Astrocyte (in vitro differentiated cells and primary cell): ENCODE measurements around the gene ACTA2. TPM values are rescaled to one million over a fixed set of nuclear protein-coding genes. Genes with fewer than 3 reads are reported as not detected.

Source experiments
- DNase-seq: peaks from one replicate; pipeline ENCODE4 v3.0.0-alpha.2; 2010; ENCODE audit warnings: low read depth
- FAIRE-seq: peaks from 2 replicates; lab custom pipeline; 2011; peaks lifted over from hg19 to GRCh38; lab: Jason Lieb, UNC
- H2AFZ ChIP-seq: 2 replicates; pipeline ENCODE4 v1.6.0; 2012; ENCODE audit warnings: low read depth, low read length, inconsistent platforms
- H3K27ac ChIP-seq: 2 replicates; pipeline ENCODE4 v1.5.1; 2011; ENCODE audit warnings: low read depth, low read length, inconsistent platforms
- H3K27me3 ChIP-seq: 2 replicates; pipeline ENCODE4 v1.6.0; 2011; ENCODE audit warnings: low read length, inconsistent platforms; ENCODE audit not compliant: insufficient read depth
- H3K36me3 ChIP-seq: 2 replicates; pipeline ENCODE4 v1.5.1; 2011; ENCODE audit warnings: low read length, inconsistent platforms; ENCODE audit not compliant: insufficient read depth
- H3K4me1 ChIP-seq: 2 replicates; pipeline ENCODE4 v1.5.1; 2011; ENCODE audit warnings: low read length, inconsistent platforms; ENCODE audit not compliant: insufficient read depth
- H3K4me2 ChIP-seq: 2 replicates; pipeline ENCODE4 v1.6.0; 2012; ENCODE audit warnings: low read length, inconsistent platforms
- H3K4me3 ChIP-seq: 2 replicates; pipeline ENCODE4 v1.5.1; 2011; ENCODE audit warnings: low read depth, mild to moderate bottlenecking, low read length, inconsistent platforms; ENCODE audit not compliant: insufficient read depth
- H3K79me2 ChIP-seq: 2 replicates; pipeline ENCODE4 v1.6.0; 2012; ENCODE audit warnings: mild to moderate bottlenecking, low read length, inconsistent platforms; ENCODE audit not compliant: insufficient read depth
- H3K9ac ChIP-seq: 2 replicates; pipeline ENCODE4 v1.6.0; 2012; ENCODE audit warnings: mild to moderate bottlenecking, low read length, inconsistent platforms
- H3K9me3 ChIP-seq: 2 replicates; pipeline ENCODE4 v1.5.1; 2012; ENCODE audit warnings: low read depth, mild to moderate bottlenecking, low read length, inconsistent platforms; ENCODE audit not compliant: insufficient read depth
- H4K20me1 ChIP-seq: 2 replicates; pipeline ENCODE4 v1.6.0; 2012; ENCODE audit warnings: low read length, inconsistent platforms; ENCODE audit not compliant: insufficient read depth
- H3K27ac Mint-ChIP-seq: one replicate; pipeline ENCODE4 v1.8.0; 2021; ENCODE audit warnings: mild to moderate bottlenecking, mixed read lengths; ENCODE audit not compliant: unreplicated experiment
- H3K27me3 Mint-ChIP-seq: one replicate; pipeline ENCODE4 v1.8.0; 2021; ENCODE audit warnings: low read depth, mixed read lengths; ENCODE audit not compliant: unreplicated experiment
- H3K36me3 Mint-ChIP-seq: one replicate; pipeline ENCODE4 v1.8.0; 2021; ENCODE audit warnings: low read depth, mixed read lengths; ENCODE audit not compliant: unreplicated experiment
- H3K4me1 Mint-ChIP-seq: one replicate; pipeline ENCODE4 v1.8.0; 2021; ENCODE audit warnings: low read depth, mixed read lengths; ENCODE audit not compliant: unreplicated experiment
- H3K4me3 Mint-ChIP-seq: one replicate; pipeline ENCODE4 v1.8.0; 2021; ENCODE audit warnings: mild to moderate bottlenecking, moderate library complexity, mixed read lengths; ENCODE audit not compliant: unreplicated experiment
- H3K9me3 Mint-ChIP-seq: one replicate; pipeline ENCODE4 v1.8.0; 2021; ENCODE audit warnings: mild to moderate bottlenecking, mixed read lengths; ENCODE audit not compliant: unreplicated experiment
- CTCF ChIP-seq: IDR thresholded peaks from 2 replicates; pipeline ENCODE4 v1.5.1; 2011; ENCODE audit warnings: low read depth, mild to moderate bottlenecking, inconsistent platforms, low read length, moderate library complexity; ENCODE audit not compliant: insufficient read depth
- EZH2 ChIP-seq: IDR thresholded peaks from 2 replicates; pipeline ENCODE4 v1.6.1; 2012; ENCODE audit warnings: mild to moderate bottlenecking, low read length, inconsistent platforms; ENCODE audit not compliant: insufficient read depth
- total RNA-seq: library from RNA; stranded (reverse); gene quantifications from 2 replicates; pipeline ENCODE4 v1.2.1, GENCODE V29; 2021

The ACTA2 gene
- total RNA-seq, 1 donor from 2014 or later: 345 TPM

DNA sequence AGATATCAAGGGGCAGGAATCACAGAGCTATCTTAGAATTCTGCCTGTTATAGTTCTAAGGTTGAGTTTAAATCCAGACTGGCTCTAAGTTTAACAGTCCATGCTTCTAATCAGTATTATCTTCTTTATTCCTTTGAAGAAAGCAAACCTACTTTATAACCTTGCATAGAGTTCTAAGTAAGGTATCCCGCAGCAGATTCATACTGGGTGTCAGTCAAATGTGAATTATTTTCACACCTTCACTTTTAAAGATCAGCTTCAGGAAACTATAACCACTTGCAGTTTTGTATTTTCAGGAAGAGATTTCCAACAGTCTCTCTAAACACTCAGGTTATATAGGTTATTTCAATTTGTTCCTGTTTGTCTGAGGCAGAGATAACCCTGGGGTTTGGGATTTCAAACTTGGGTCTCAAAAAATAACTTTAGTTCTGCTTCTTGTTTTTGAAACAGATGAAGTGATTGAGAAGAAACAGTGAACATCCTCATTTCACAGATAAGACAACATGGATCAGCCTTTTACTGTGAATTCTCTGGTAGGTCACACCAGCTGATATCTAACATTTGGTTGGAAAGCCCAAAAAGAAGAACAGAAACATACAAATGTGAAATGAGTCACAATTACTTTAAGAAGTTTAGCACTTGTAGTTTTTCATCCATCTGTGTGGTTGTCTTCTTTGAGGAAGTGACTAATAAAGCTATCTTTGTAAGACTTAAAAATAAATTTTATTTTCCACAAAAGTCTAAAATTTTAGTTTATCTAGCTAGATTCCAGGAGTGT is 51.2 kb downstream of the ACTA2 start:
- H2AFZ ChIP-seq: no peak overlapping the region
- Mint-ChIP-seq H3K4me3 (no peak overlapping the region), H3K27me3 (no peaks in the 10 kb centered on the region), H3K36me3 (no peaks in the 10 kb centered on the region), H3K27ac (no peak overlapping the region), H3K4me1 (peaks cover 10% of the 10 kb centered on the region), H3K9me3 (no peaks in the 10 kb centered on the region)
- peak overlapping the region; percentile 26 for H3K4me2 ChIP-seq
- H3K9ac ChIP-seq: no peak overlapping the region
- FAIRE-seq (no peak), DNase-seq (peak; percentile 66)
- no peak for TF ChIP-seq EZH2
- no peak for TF ChIP-seq CTCF
- no peaks in the 10 kb centered on the region for H3K27me3 ChIP-seq
- no peaks in the 10 kb centered on the region for H3K9me3 ChIP-seq
- no peak overlapping the region for H3K4me3 ChIP-seq
- H3K27ac ChIP-seq: no peak overlapping the region
- no peaks in the 10 kb centered on the region for H3K79me2 ChIP-seq
- H3K4me1 ChIP-seq: peaks cover 3% of the 10 kb centered on the region
- no peaks in the 10 kb centered on the region for H4K20me1 ChIP-seq
- peaks cover 3% of the 10 kb centered on the region for H3K36me3 ChIP-seq

- H3K27me3 Mint-ChIP-seq: no peaks in the 10 kb centered on the region
- TF ChIP-seq CTCF (no peak), EZH2 (no peak)
- Histone ChIP-seq H3K4me2 (no peak overlapping the region), H3K9me3 (no peaks in the 10 kb centered on the region), H3K27ac (no peak overlapping the region), H3K36me3 (peaks cover 3% of the 10 kb centered on the region), H3K27me3 (no peaks in the 10 kb centered on the region), H3K4me3 (no peak overlapping the region), H4K20me1 (no peaks in the 10 kb centered on the region), H2AFZ (no peak overlapping the region), H3K79me2 (no peaks in the 10 kb centered on the region), H3K4me1 (peaks cover 3% of the 10 kb centered on the region), H3K9ac (no peak overlapping the region)
- FAIRE-seq: no peak
- no peaks in the 10 kb centered on the region for H3K9me3 Mint-ChIP-seq
- no peak overlapping the region for H3K27ac Mint-ChIP-seq
- no peak overlapping the region for H3K4me3 Mint-ChIP-seq
- peaks cover 10% of the 10 kb centered on the region for H3K4me1 Mint-ChIP-seq
- H3K36me3 Mint-ChIP-seq: no peaks in the 10 kb centered on the region
- no peak for DNase-seq
Observed at GRCh38 chr10:88899886-88900285, 52.7 kb downstream of the ACTA2 start.

GRCh38 chr10:88898727-88899126 is 53.8 kb downstream of the ACTA2 start:
- no peak for TF ChIP-seq CTCF
- TF ChIP-seq EZH2: no peak
- DNase-seq (no peak), FAIRE-seq (no peak)
- Mint-ChIP-seq H3K4me1 (peaks cover 10% of the 10 kb centered on the region), H3K9me3 (no peaks in the 10 kb centered on the region), H3K4me3 (no peak overlapping the region), H3K27me3 (no peaks in the 10 kb centered on the region), H3K27ac (no peak overlapping the region), H3K36me3 (no peaks in the 10 kb centered on the region)
- Histone ChIP-seq H2AFZ (no peak overlapping the region), H3K79me2 (no peaks in the 10 kb centered on the region), H3K4me1 (peaks cover 3% of the 10 kb centered on the region), H3K9me3 (no peaks in the 10 kb centered on the region), H3K27me3 (no peaks in the 10 kb centered on the region), H3K9ac (no peak overlapping the region), H3K27ac (no peak overlapping the region), H3K4me3 (no peak overlapping the region), H3K4me2 (no peak overlapping the region), H3K36me3 (no peaks in the 10 kb centered on the region), H4K20me1 (no peaks in the 10 kb centered on the region)
